Activated gamma-delta T cell (primary cell): ENCODE measurements around the gene SERINC2.
"Not testable (repeated sequence)": the region's sequence is repeated elsewhere in the genome, so short reads cannot be mapped to it uniquely, and the experiment has no call there.

ENCODE experiments used
- DNase-seq: peaks from one replicate; lab custom pipeline; 2025; lab: John Stamatoyannopoulos, UW

Gene SERINC2

GRCh38 chr1:31471452-31472313 lies 58.7 kb downstream of the SERINC2 start:
- DNase-seq, result not testable (repeated sequence)

GRCh38 chr1:31472314-31472651 lies 59.3 kb downstream of the SERINC2 start:
- not testable (repeated sequence) for DNase-seq

- DNase-seq, result not testable (repeated sequence)
Observed at GRCh38 chr1:31472673-31473072, 59.7 kb downstream of the SERINC2 start.

- not testable (repeated sequence) for DNase-seq
Observed at GRCh38 chr1:31473508-31473907, 60.5 kb downstream of the SERINC2 start.

- not testable (repeated sequence) for DNase-seq
Observed at GRCh38 chr1:31474567-31474966, 61.6 kb downstream of the SERINC2 start.

- no peak for DNase-seq
Observed at GRCh38 chr1:31476891-31477846, 64.2 kb downstream of the SERINC2 start.

- no peak for DNase-seq
Observed at GRCh38 chr1:31478167-31478566, 65.2 kb downstream of the SERINC2 start.

- no peak for DNase-seq
Observed at GRCh38 chr1:31479811-31480210, 66.8 kb downstream of the SERINC2 start.

GRCh38 chr1:31480426-31480825 lies 67.4 kb downstream of the SERINC2 start:
- DNase-seq, result not testable (repeated sequence)

- DNase-seq, result no peak
Observed at GRCh38 chr1:31482482-31483011, 69.5 kb downstream of the SERINC2 start.

GRCh38 chr1:31483012-31483946 lies 70.3 kb downstream of the SERINC2 start:
- DNase-seq, result no peak
